GM18505 (cell line): ENCODE results near the gene AP4M1.

Source experiments
- ATAC-seq: cut with Tn5 transposase; IDR thresholded peaks from one replicate; pipeline ENCODE4 v1.9.1; 2021; ENCODE audit not compliant: unreplicated experiment
- POLR2A ChIP-seq: IDR thresholded peaks from 4 replicates; pipeline ENCODE4 v1.6.1; 2011; ENCODE audit warnings: borderline replicate concordance; ENCODE audit not compliant: insufficient read depth, insufficient read length; ENCODE audit errors: extremely low read depth

The AP4M1 gene

GRCh38 chr7:100157334-100158228 is 56.1 kb downstream of the AP4M1 start:
- TF ChIP-seq POLR2A: no peak
- no peak for ATAC-seq
